GM10248 (cell line): Measurements from ENCODE around the gene CPOX.

ENCODE experiments used
- CTCF ChIA-PET: fragments of 300-600 bp; sonication (Branson Sonifier 250); formaldehyde crosslinking; extraction: SDS; loops from one replicate; lab custom pipeline; 2021; ENCODE audit warnings: antibody characterized with exemption; lab: Yijun Ruan, JAX
- POLR2A ChIA-PET: fragments of 350-650 bp; sonication (Branson Sonifier 250); formaldehyde crosslinking; extraction: SDS; loops from one replicate; lab custom pipeline; 2020; ENCODE audit warnings: antibody characterized with exemption; lab: Yijun Ruan, JAX
- DNase-seq: peaks from one replicate; pipeline ENCODE4 v3.0.0; 2012; ENCODE audit errors: extremely low spot score
- CTCF ChIP-seq: IDR thresholded peaks from 2 replicates; pipeline ENCODE4 v1.5.1; 2012; ENCODE audit warnings: mild to moderate bottlenecking, low read depth; ENCODE audit errors: extremely low read depth, missing control alignments, control extremely low read depth

CPOX gene

GRCh38 chr3:98532709-98533571, 60.5 kb downstream of the CPOX start:
- ChIA-PET POLR2A (interaction anchor here (1.0 to 2.7 kb wide), 9 partner anchors 10 to 249 kb away, joined by 3 to 19 read pairs (median 4); partner anchors contain the start of gene CLDND1), CTCF (interaction anchor here (0.8 to 2.2 kb wide), 9 partner anchors 10 to 67 kb away, joined by 3 to 8 read pairs (median 6); partner anchors contain the start of gene CLDND1)
- no peak for TF ChIP-seq CTCF
- DNase-seq: no peak

- POLR2A ChIA-PET: interaction anchor here (1.0 to 2.7 kb wide), 7 partner anchors 9 to 40 kb away, joined by 4 to 19 read pairs (median 8); partner anchors contain the start of gene CLDND1
- no peak for DNase-seq
- TF ChIP-seq CTCF: no peak
- CTCF ChIA-PET: interaction anchor here (0.8 to 2.2 kb wide), 7 partner anchors 9 to 42 kb away, joined by 3 to 8 read pairs (median 7); partner anchors contain the start of gene CLDND1
Observed at GRCh38 chr3:98532275-98532637, 61.2 kb downstream of the CPOX start.

GRCh38 chr3:98531622-98532274, 61.7 kb downstream of the CPOX start, which contains the start of gene GPR15:
GPR15 (plus strand) TSS chr3:98531978; CDS start chr3:98532034, 56 bp downstream.
- DNase-seq: no peak
- CTCF ChIA-PET: interaction anchor here (1.5 to 2.2 kb wide), 4 partner anchors 9 to 41 kb away, joined by 6 to 7 read pairs (median 7); partner anchors contain the start of gene CLDND1
- POLR2A ChIA-PET: interaction anchor here (1.7 to 2.7 kb wide), 5 partner anchors 9 to 40 kb away, joined by 4 to 19 read pairs (median 17); partner anchors contain the start of gene CLDND1
- TF ChIP-seq CTCF: no peak

- ChIA-PET CTCF (interaction anchor here (1.1 to 1.5 kb wide), 4 partner anchors 19 to 491 kb away, joined by 3 to 4 read pairs (median 3); no protein-coding TSS in a partner anchor), POLR2A (interaction anchor here (1.0 kb wide), 1 partner anchor 25 kb away, joined by 4 read pairs; no protein-coding TSS in a partner anchor)
- TF ChIP-seq CTCF: no peak
- DNase-seq: no peak
Observed at GRCh38 chr3:98530676-98531075, 62.7 kb downstream of the CPOX start.

- ChIA-PET POLR2A (interaction anchor here (0.8 to 1.0 kb wide), 2 partner anchors 26 to 34 kb away, joined by 3 to 4 read pairs; no protein-coding TSS in a partner anchor), CTCF (interaction anchor here (1.0 to 1.5 kb wide), 6 partner anchors 12 to 490 kb away, joined by 3 to 5 read pairs (median 4); no protein-coding TSS in a partner anchor)
- no peak for TF ChIP-seq CTCF
- DNase-seq: no peak
Observed at GRCh38 chr3:98529856-98530459, 63.5 kb downstream of the CPOX start.
